ENCODE data around the gene PRSS57. TPM values are rescaled to one million over a fixed set of nuclear protein-coding genes. Genes with fewer than 3 reads are reported as not detected.
A peak's percentile ranks its signal among the peaks of the same experiment; 100 is the strongest.

Gene PRSS57
- total and polyA plus RNA-seq, 7 experiments from 2014 or later, result 0.27 to 2.1 TPM; not detected in 5

DNA sequence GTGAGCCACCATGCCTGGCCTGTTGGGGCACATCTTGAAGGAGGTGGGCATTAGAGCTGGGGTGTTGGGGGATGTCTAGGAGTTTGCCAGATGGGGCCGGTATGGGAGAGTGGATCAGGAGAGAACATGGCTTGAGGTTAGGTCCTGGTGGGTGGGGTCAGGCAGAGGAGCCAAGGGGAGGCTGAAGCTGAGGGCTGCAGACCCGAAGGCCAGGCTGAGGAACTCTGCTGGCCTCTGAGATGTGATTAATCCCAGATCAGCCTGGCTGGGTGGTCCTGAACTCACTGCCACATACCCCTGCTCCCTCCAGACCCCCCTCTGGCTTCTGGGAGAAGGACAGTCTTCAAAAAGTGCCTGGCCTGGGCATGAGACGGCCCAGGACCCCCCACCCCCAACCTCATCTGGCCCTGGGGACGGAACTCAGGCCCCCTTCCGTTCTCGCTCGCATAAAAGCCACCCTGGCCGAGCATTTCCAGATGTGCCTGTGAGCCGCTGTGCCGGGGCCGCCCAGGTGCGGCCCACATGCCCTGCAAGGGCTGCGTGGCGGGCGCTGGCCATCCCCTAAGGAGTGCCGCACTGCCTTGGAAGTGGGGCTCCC is 16.4 kb downstream of the PRSS57 start:
- no peaks in the 10 kb centered on the region for H3K9me3 Mint-ChIP-seq
- no peak for DNase-seq
- no peaks in the 10 kb centered on the region for H3K9me3 ChIP-seq (ENCODE audit: control insufficient read depth in 2 of 3, low read length in 3 of 3)
- intact Hi-C loops (cut with micrococcal nuclease), result no loop called here
- H3K4me1 ChIP-seq (ENCODE audit: control insufficient read depth in 2 of 2, insufficient read depth in 2 of 2, low read length in 2 of 2), result peaks cover 5 to 12% of the 10 kb centered on the region in 2 donors
- no peaks in the 10 kb centered on the region for H3K36me3 ChIP-seq (ENCODE audit: control insufficient read depth in 2 of 3, insufficient read depth in 3 of 3, low read length in 3 of 3)
- H3K36me3 Mint-ChIP-seq, result no peaks in the 10 kb centered on the region
- CTCF ChIA-PET, result interaction anchor here (0.7 to 1.1 kb wide), 3 partner anchors 14 to 92 kb away, joined by 3 to 7 read pairs (median 6); partner anchors contain the start of gene PRSS57
- no peak for ATAC-seq
- POLR2A ChIA-PET, result interaction anchor here (1.0 to 2.2 kb wide), 3 partner anchors 8 to 19 kb away, joined by 3 to 10 read pairs (median 4); partner anchors contain the start of gene RNF126
- peaks cover 0 to 11% (median 5%) of the 10 kb centered on the region in 7 donors for H3K4me1 Mint-ChIP-seq
- H3K4me3 ChIP-seq (ENCODE audit: low read length), result peak overlapping the region; percentile 54
- peaks cover 0 to 3% of the 10 kb centered on the region in 2 donors for H3K27me3 ChIP-seq (ENCODE audit: control insufficient read depth in 2 of 2, insufficient read depth in 2 of 2, low read length in 2 of 2)
- H3K4me3 Mint-ChIP-seq, result peak overlapping the region; percentile 45 to 80 (median 75)
- peaks cover 6 to 16% (median 9%) of the 10 kb centered on the region in 5 donors for H3K27me3 Mint-ChIP-seq
- peak overlapping the region in 3 of 9 donors; percentile 47 to 67 (median 65) for H3K27ac Mint-ChIP-seq
- no peak overlapping the region for H3K27ac ChIP-seq (ENCODE audit: low read depth, low read length)

DNA sequence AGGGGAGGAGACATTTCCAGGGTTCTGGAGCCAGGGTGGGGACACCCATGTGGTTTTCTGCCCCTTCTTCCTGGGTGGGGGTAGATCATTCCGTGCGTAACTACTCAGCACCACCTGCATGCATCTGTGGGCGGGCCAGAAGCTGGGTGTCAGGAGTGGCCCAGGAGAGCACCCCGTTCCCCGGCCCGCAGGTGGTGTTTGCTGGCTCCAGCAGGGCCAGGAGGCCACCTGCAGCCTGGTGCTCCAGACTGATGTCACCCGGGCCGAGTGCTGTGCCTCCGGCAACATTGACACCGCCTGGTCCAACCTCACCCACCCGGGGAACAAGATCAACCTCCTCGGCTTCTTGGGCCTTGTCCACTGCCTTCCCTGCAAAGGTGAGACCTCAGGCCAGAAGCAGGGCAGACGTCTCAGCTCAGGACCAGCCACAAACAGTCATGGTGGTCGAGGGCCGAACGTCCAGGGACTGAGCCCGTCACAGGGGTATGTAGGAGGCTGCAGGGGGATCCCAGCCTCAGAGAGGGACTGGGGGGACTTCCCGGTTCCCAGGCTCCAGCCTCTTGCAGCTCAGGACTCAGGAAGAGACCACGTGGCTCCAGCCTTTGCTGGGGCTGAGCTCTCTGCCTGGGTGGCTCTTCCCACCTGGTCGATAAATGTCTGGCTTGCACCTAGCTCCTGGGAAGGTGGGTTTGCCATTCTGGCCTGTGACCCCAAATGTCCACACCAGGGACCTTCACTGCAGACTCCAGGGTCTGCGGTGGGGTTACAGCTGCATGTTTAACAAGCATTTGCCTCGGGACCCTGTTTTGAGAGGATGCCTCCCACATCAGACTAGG is 17.4 kb downstream of the PRSS57 start:
- H3K9me3 Mint-ChIP-seq, result no peaks in the 10 kb centered on the region
- Histone ChIP-seq H3K4me3 (ENCODE audit: low read length) (no peak overlapping the region), H3K36me3 (ENCODE audit: control insufficient read depth in 2 of 3, insufficient read depth in 3 of 3, low read length in 3 of 3) (no peaks in the 10 kb centered on the region), H3K9me3 (ENCODE audit: control insufficient read depth in 2 of 3, low read length in 3 of 3) (no peaks in the 10 kb centered on the region), H3K4me1 (ENCODE audit: control insufficient read depth in 2 of 2, insufficient read depth in 2 of 2, low read length in 2 of 2) (peaks cover 5 to 12% of the 10 kb centered on the region in 2 donors), H3K27ac (ENCODE audit: low read depth, low read length) (no peak overlapping the region), H3K27me3 (ENCODE audit: control insufficient read depth in 2 of 2, insufficient read depth in 2 of 2, low read length in 2 of 2) (peaks cover 0 to 6% of the 10 kb centered on the region in 2 donors)
- ATAC-seq (no peak), DNase-seq (no peak)
- no peaks in the 10 kb centered on the region for H3K36me3 Mint-ChIP-seq
- H3K27me3 Mint-ChIP-seq, result peaks cover 6 to 18% (median 12%) of the 10 kb centered on the region in 5 donors
- peaks cover 0 to 11% (median 5%) of the 10 kb centered on the region in 7 donors for H3K4me1 Mint-ChIP-seq
- POLR2A ChIA-PET, result interaction anchor here (2.2 kb wide), 1 partner anchor 15 kb away, joined by 10 read pairs; the partner anchor contains the start of gene RNF126
- intact Hi-C loops (cut with micrococcal nuclease), result no loop called here
- peak overlapping the region in 2 of 9 donors; percentile 33 to 45 for H3K27ac Mint-ChIP-seq
- CTCF ChIA-PET, result no interaction called here
- peak overlapping the region in 4 of 10 donors; percentile 10 to 49 (median 24) for H3K4me3 Mint-ChIP-seq

DNA sequence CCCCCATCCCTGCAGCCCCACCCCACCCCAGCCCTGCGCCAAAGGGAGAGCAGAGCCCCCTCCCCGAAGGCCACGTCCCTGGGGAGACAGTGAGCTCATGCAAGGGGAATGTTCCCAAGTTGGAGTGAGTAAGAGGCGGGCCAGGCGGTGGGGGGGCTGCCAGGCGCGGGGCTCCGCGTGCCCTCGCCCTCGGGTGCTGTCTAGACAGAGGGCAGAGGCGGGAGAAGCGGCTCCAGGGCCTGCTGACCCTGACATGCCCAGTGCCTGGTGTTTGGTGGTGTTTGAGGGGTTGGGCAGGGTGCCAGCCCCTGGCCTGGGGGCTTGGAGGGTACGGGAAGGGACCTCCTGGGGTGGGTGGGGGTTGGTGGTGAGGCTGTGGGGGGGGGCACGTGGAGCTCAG is 18.1 kb downstream of the PRSS57 start:
- H3K27me3 ChIP-seq (ENCODE audit: control insufficient read depth in 2 of 2, insufficient read depth in 2 of 2, low read length in 2 of 2), result peaks cover 0 to 6% of the 10 kb centered on the region in 2 donors
- H3K4me1 ChIP-seq (ENCODE audit: control insufficient read depth in 2 of 2, insufficient read depth in 2 of 2, low read length in 2 of 2), result peaks cover 5 to 12% of the 10 kb centered on the region in 2 donors
- Mint-ChIP-seq H3K4me1 (peaks cover 0 to 11% (median 5%) of the 10 kb centered on the region in 7 donors), H3K27ac (no peak overlapping the region), H3K27me3 (peaks cover 6 to 18% (median 12%) of the 10 kb centered on the region in 5 donors), H3K9me3 (no peaks in the 10 kb centered on the region), H3K4me3 (peak overlapping the region in 1 of 10 donors; percentile 49), H3K36me3 (no peaks in the 10 kb centered on the region)
- DNase-seq, result no peak
- H3K36me3 ChIP-seq (ENCODE audit: control insufficient read depth in 2 of 3, insufficient read depth in 3 of 3, low read length in 3 of 3), result no peaks in the 10 kb centered on the region
- ChIA-PET POLR2A (no interaction called here), CTCF (no interaction called here)
- no peaks in the 10 kb centered on the region for H3K9me3 ChIP-seq (ENCODE audit: control insufficient read depth in 2 of 3, low read length in 3 of 3)
- intact Hi-C loops (cut with micrococcal nuclease), result no loop called here
- H3K4me3 ChIP-seq (ENCODE audit: low read length), result no peak overlapping the region
- H3K27ac ChIP-seq (ENCODE audit: low read depth, low read length), result no peak overlapping the region
- no peak for ATAC-seq

DNA sequence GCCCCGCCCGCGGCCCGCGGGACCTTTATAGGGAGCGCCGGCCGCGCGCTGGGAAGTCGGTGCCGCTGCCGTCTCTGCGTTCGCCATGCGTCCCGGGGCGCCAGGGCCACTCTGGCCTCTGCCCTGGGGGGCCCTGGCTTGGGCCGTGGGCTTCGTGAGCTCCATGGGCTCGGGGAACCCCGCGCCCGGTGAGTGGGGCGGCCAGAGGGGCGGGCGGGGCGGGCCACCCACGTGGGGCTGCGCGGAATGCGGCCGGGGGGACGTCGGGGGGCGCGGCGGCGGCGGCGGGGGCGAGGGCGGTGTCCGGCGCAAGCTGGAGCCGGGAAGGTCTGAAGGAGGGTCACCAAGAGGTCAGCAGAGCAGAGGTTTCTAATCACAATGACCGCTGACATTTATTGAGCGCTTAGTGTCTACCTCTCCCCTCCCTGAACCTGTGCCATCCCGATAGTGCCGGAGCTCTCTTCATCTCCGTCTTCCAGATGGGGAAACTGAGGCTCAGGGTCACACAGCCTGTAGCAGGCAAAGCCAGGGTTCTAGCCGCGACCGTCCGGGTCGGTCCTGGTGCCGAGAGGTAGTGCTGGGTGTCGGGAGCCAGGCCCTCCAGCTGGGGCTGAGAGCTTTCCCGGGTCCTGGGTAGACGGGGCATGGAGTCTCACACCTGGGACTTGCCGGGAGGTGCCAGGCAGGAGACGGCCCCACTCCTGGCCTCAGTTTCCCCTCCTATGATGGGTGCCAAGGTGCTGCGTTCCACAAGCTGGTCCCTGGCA is 18.7 kb downstream of the PRSS57 start, which contains the start of gene FSTL3:
Gene FSTL3, plus strand, starts transcription at position 54 of the 767 bp plus-strand sequence. Its CDS starts 32 bp downstream, at position 86.
- Mint-ChIP-seq H3K36me3 (no peaks in the 10 kb centered on the region), H3K27me3 (peaks cover 6 to 18% (median 12%) of the 10 kb centered on the region in 5 donors), H3K4me3 (peak within 1 kb of the TSS in 6 of 10 donors; percentile 21 to 63 (median 46)), H3K4me1 (peaks cover 0 to 11% (median 5%) of the 10 kb centered on the region in 7 donors), H3K9me3 (no peaks in the 10 kb centered on the region), H3K27ac (no peak within 1 kb of the TSS)
- POLR2A ChIA-PET, result no interaction called here
- CTCF ChIA-PET, result no interaction called here
- H3K4me3 ChIP-seq (ENCODE audit: low read length), result no peak within 1 kb of the TSS
- H3K27ac ChIP-seq (ENCODE audit: low read depth, low read length), result no peak within 1 kb of the TSS
- ATAC-seq, result no peak
- H3K36me3 ChIP-seq (ENCODE audit: control insufficient read depth in 2 of 3, insufficient read depth in 3 of 3, low read length in 3 of 3), result no peaks in the 10 kb centered on the region
- intact Hi-C loops (cut with micrococcal nuclease), result no loop called here
- no peak for DNase-seq
- peaks cover 5 to 10% of the 10 kb centered on the region in 2 donors for H3K4me1 ChIP-seq (ENCODE audit: control insufficient read depth in 2 of 2, insufficient read depth in 2 of 2, low read length in 2 of 2)
- H3K9me3 ChIP-seq (ENCODE audit: control insufficient read depth in 2 of 3, low read length in 3 of 3), result no peaks in the 10 kb centered on the region
- peaks cover 0 to 6% of the 10 kb centered on the region in 2 donors for H3K27me3 ChIP-seq (ENCODE audit: control insufficient read depth in 2 of 2, insufficient read depth in 2 of 2, low read length in 2 of 2)

DNA sequence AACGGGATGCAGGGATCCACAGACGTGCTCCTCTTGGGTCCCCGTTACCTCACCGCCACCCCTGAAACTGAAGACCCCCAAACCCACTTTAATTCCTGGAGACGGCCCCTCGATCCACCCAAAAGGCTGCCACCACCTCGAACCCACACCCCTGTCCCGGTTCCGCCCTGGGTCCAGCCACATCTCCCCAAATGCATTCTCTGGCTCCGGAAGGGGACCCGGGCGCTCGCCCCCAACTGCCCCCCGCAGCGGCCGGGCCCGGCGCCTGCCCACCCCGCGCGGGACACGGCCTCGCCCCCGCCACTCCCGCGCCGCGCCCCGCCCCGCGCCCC is 19.3 kb downstream of the PRSS57 start:
- peaks cover 0 to 6% of the 10 kb centered on the region in 2 donors for H3K27me3 ChIP-seq (ENCODE audit: control insufficient read depth in 2 of 2, insufficient read depth in 2 of 2, low read length in 2 of 2)
- Mint-ChIP-seq H3K4me3 (no peak overlapping the region), H3K9me3 (no peaks in the 10 kb centered on the region), H3K27ac (no peak overlapping the region), H3K27me3 (peaks cover 6 to 18% (median 12%) of the 10 kb centered on the region in 5 donors), H3K4me1 (peaks cover 0 to 11% (median 5%) of the 10 kb centered on the region in 7 donors), H3K36me3 (no peaks in the 10 kb centered on the region)
- peaks cover 5 to 6% of the 10 kb centered on the region in 2 donors for H3K4me1 ChIP-seq (ENCODE audit: control insufficient read depth in 2 of 2, insufficient read depth in 2 of 2, low read length in 2 of 2)
- intact Hi-C loops (cut with micrococcal nuclease), result no loop called here
- ChIA-PET POLR2A (interaction anchor here (1.0 kb wide), 1 partner anchor 9 kb away, joined by 3 read pairs; no protein-coding TSS in a partner anchor), CTCF (no interaction called here)
- H3K4me3 ChIP-seq (ENCODE audit: low read length), result no peak overlapping the region
- H3K36me3 ChIP-seq (ENCODE audit: control insufficient read depth in 2 of 3, insufficient read depth in 3 of 3, low read length in 3 of 3), result no peaks in the 10 kb centered on the region
- DNase-seq, result no peak
- ATAC-seq, result no peak
- H3K9me3 ChIP-seq (ENCODE audit: control insufficient read depth in 2 of 3, low read length in 3 of 3), result no peaks in the 10 kb centered on the region
- no peak overlapping the region for H3K27ac ChIP-seq (ENCODE audit: low read depth, low read length)

Measured in naive thymus-derived CD4-positive, alpha-beta T cell (primary cell).